ENCODE data around the gene KIRREL1. TPM values are rescaled to one million over a fixed set of nuclear protein-coding genes. Genes with fewer than 3 reads are reported as not detected.

The KIRREL1 gene
- total and polyA plus RNA-seq, 2 of the 8 experiments (the other 6 are each of a cell fraction or from before 2014, with no cell fraction given): 14.2 to 39.0 TPM

- Histone ChIP-seq H3K56ac (replicated peaks; ENCODE audit: insufficient read length, low read depth, low read length) (no peak overlapping the region), H3K14ac (ENCODE audit: insufficient read length) (no peak overlapping the region), H3K23ac (ENCODE audit: insufficient read length) (no peak overlapping the region), H3K4me1 (replicated peaks in 1 of 4; ENCODE audit: control insufficient read depth in 3 of 4, insufficient read depth in 4 of 4, low read length in 3 of 4) (peaks cover 0 to 28% (median 18%) of the 10 kb centered on the region in 4 experiments; a peak in 6 of 7 replicates), H2BK5ac (ENCODE audit: low read depth, low read length) (peak overlapping the region; percentile 71), H4K8ac (ENCODE audit: extremely low read depth, insufficient read depth, low read length) (no peak overlapping the region), H3K4me3 (ENCODE audit: extremely low read depth in 1 of 4, insufficient read depth in 2 of 4, low read depth in 3 of 4, low read length in 4 of 4) (no peak overlapping the region), H2BK12ac (ENCODE audit: low read depth, low read length) (peak overlapping the region; percentile 19; the same call in 1 of the 2 replicates), H2BK120ac (replicated peaks; ENCODE audit: low read depth, low read length) (no peak overlapping the region), H2BK20ac (ENCODE audit: low read length) (0 out of 2 replicates have a peak overlapping the region, but pooled peaks have one; percentile 92), H2AFZ (ENCODE audit: low read length) (no peak overlapping the region), H3K4me2 (ENCODE audit: insufficient read depth in 1 of 2, low read depth in 2 of 2, low read length in 2 of 2) (no peak overlapping the region), H3K79me1 (ENCODE audit: low read depth, low read length) (no peaks in the 10 kb centered on the region; the same call in 1 of the 2 replicates), H4K5ac (ENCODE audit: insufficient read length, low read depth, low read length) (no peak overlapping the region), H3K27me3 (replicated peaks in 1 of 4; ENCODE audit: control insufficient read depth in 3 of 4, extremely low read depth in 1 of 4, insufficient read depth in 3 of 4, low read length in 3 of 4) (no peaks in the 10 kb centered on the region), H3K27ac (ENCODE audit: low read depth, low read length) (no peak overlapping the region), H4K91ac (replicated peaks; ENCODE audit: insufficient read length, low read length) (peak overlapping the region; percentile 82), H3K36me3 (ENCODE audit: control insufficient read depth in 2 of 4, insufficient read depth in 4 of 4, low read length in 3 of 4) (peaks cover 0 to 16% (median 3%) of the 10 kb centered on the region in 4 experiments; a peak in 2 of 8 replicates), H3K9me3 (ENCODE audit: insufficient read depth in 2 of 2, low read depth in 1 of 2, low read length in 1 of 2) (no peaks in the 10 kb centered on the region), H2AK5ac (ENCODE audit: low read depth, low read length) (no peak overlapping the region), H4K20me1 (replicated peaks in 1 of 2; ENCODE audit: control insufficient read depth in 1 of 2, insufficient read depth in 2 of 2, low read length in 2 of 2) (no peaks in the 10 kb centered on the region), H3K4ac (replicated peaks; ENCODE audit: insufficient read length, low read depth, low read length) (peak overlapping the region; percentile 29), H3K9ac (replicated peaks in 1 of 4; ENCODE audit: extremely low read depth in 1 of 4, low read depth in 3 of 4, low read length in 3 of 4) (no peak overlapping the region), H3K79me2 (ENCODE audit: control insufficient read depth in 1 of 2, insufficient read depth in 2 of 2, low read length in 2 of 2) (no peaks in the 10 kb centered on the region), H3K23me2 (ENCODE audit: low read depth, low read length) (no peaks in the 10 kb centered on the region; the same call in 1 of the 2 replicates), H3K18ac (ENCODE audit: extremely low read depth, low read length) (peak overlapping the region; percentile 60), H2BK15ac (ENCODE audit: low read length) (peak overlapping the region; percentile 90)
- DNase-seq (ENCODE audit: low read depth in 1 of 2, low spot score in 2 of 2) (no peak), FAIRE-seq (no peak)
- CTCF ChIA-PET (ENCODE audit: partially characterized antibody): interaction anchor here (0.6 to 6.7 kb wide), 25 partner anchors 9 to 113 kb away, joined by 3 to 97 read pairs (median 4); partner anchors contain the start of gene KIRREL1
- POLR2A ChIA-PET (ENCODE audit: partially characterized antibody): interaction anchor here (0.9 to 2.0 kb wide), 10 partner anchors 10 to 109 kb away, joined by 3 to 6 read pairs (median 4); partner anchors contain the start of gene KIRREL1
- 79% methylated on average over 22 of the region's 22 CpGs; no CpG with 5 or more reads in 1 of the 2 experiments for WGBS, 2 experiments (ENCODE audit: extremely low coverage in 1 of 2, insufficient coverage in 1 of 2, insufficient read length in 1 of 2, insufficient replicate concordance in 2 of 2, low coverage in 1 of 2, low lambda C conversion rate in 2 of 2, missing lambda C conversion rate in 1 of 2)
- TF ChIP-seq MAX (IDR thresholded peaks at IDR 0.05): no peak
- TF ChIP-seq SUZ12 (IDR thresholded peaks at IDR 0.05; ENCODE audit: low read length): no peak
- TF ChIP-seq EGR1 (IDR thresholded peaks at IDR 0.05; ENCODE audit: borderline replicate concordance, low read depth, low read length): no peak
- no peak for TF ChIP-seq CBX8 (IDR thresholded peaks at IDR 0.05; ENCODE audit: borderline replicate concordance, low read depth, low read length)
- TF ChIP-seq RFX5 (IDR thresholded peaks at IDR 0.05; ENCODE audit: borderline replicate concordance, low read depth, low read length): no peak
- TF ChIP-seq ZNF274 (IDR thresholded peaks at IDR 0.05; ENCODE audit: borderline replicate concordance, extremely low read depth, low read length): no peak
- TF ChIP-seq SIN3A (conservative IDR thresholded peaks at IDR 0.05 in 1 of 2, IDR thresholded peaks at IDR 0.05 in 1 of 2; ENCODE audit: low read depth in 1 of 2, low read length in 2 of 2): no peak
- TF ChIP-seq CTBP2 (IDR thresholded peaks at IDR 0.05; ENCODE audit: borderline replicate concordance, insufficient read depth, insufficient read length, low read length): no peak
- TF ChIP-seq RBBP5 (IDR thresholded peaks at IDR 0.05; ENCODE audit: borderline replicate concordance, low read depth, low read length): no peak
Measured at GRCh38 chr1:158077411-158078256, 84.2 kb downstream of the KIRREL1 start.
